ENCODE measurements around the gene CPAMD8.
"Not testable (repeated sequence)": the region's sequence is repeated elsewhere in the genome, so short reads cannot be mapped to it uniquely, and the experiment has no call there.

Gene CPAMD8

GRCh38 chr19:16889883-16890460, 136.6 kb downstream of the CPAMD8 start:
- no peak for DNase-seq

- DNase-seq, result no peak
These were observed 137.2 kb downstream of the CPAMD8 start for GRCh38 chr19:16889366-16889882.

GRCh38 chr19:16888629-16889365, 137.8 kb downstream of the CPAMD8 start, which contains the start of gene F2RL3:
TSS of gene F2RL3 (plus strand) at chr19:16888999. CDS start at chr19:16889190, 191 bp downstream.
- no peak for DNase-seq

- DNase-seq, result no peak
These were observed 139.0 kb downstream of the CPAMD8 start for GRCh38 chr19:16887353-16888265.

GRCh38 chr19:16886305-16886880, 140.2 kb downstream of the CPAMD8 start:
- no peak for DNase-seq

- no peak for DNase-seq
These were observed 141.4 kb downstream of the CPAMD8 start for GRCh38 chr19:16885166-16885565.

- DNase-seq, result no peak
These were observed 143.1 kb downstream of the CPAMD8 start for GRCh38 chr19:16883522-16883921.

GRCh38 chr19:16882146-16882545, 144.5 kb downstream of the CPAMD8 start:
- DNase-seq, result no peak

- DNase-seq, result no peak
These were observed 145.6 kb downstream of the CPAMD8 start for GRCh38 chr19:16880884-16881554.

- DNase-seq, result no peak
These were observed 148.2 kb downstream of the CPAMD8 start for GRCh38 chr19:16878181-16878965.

- DNase-seq, result no peak
These were observed 149.0 kb downstream of the CPAMD8 start for GRCh38 chr19:16877581-16877980.

- no peak for DNase-seq
These were observed 149.7 kb downstream of the CPAMD8 start for GRCh38 chr19:16876904-16877361.

- DNase-seq, result no peak
These were observed 150.7 kb downstream of the CPAMD8 start for GRCh38 chr19:16875584-16876555.

- DNase-seq, result not testable (repeated sequence)
These were observed 151.7 kb downstream of the CPAMD8 start for GRCh38 chr19:16874978-16875299.

- no peak for DNase-seq
These were observed 152.2 kb downstream of the CPAMD8 start for GRCh38 chr19:16874250-16874977.

- no peak for DNase-seq
These were observed 153.0 kb downstream of the CPAMD8 start for GRCh38 chr19:16873594-16873993.

- no peak for DNase-seq
These were observed 153.9 kb downstream of the CPAMD8 start for GRCh38 chr19:16872728-16873127.

GRCh38 chr19:16871871-16872270, 154.7 kb downstream of the CPAMD8 start:
- DNase-seq, result no peak

GRCh38 chr19:16869331-16869972, 157.2 kb downstream of the CPAMD8 start:
- DNase-seq, result no peak

Data from activated gamma-delta T cell treated with Interleukin-2 at 50 U/mL for 16 hours (primary cell).